Erythroblast (primary cell): ENCODE data around the gene CTNND2.

Experiments used
- GATA1 ChIP-seq: IDR thresholded peaks from 2 replicates; pipeline ENCODE4 v1.6.1; 2011; ENCODE audit warnings: low read depth, mild to moderate bottlenecking, control low read depth, low read length, moderate library complexity
- POLR2A ChIP-seq: IDR thresholded peaks from 2 replicates; pipeline ENCODE4 v1.6.1; 2011; ENCODE audit warnings: mild to moderate bottlenecking, low read length

- TF ChIP-seq POLR2A, result no peak
- no peak for TF ChIP-seq GATA1
Observed at GRCh38 chr5:11650936-11651335, 253.3 kb downstream of the CTNND2 start.
